GM19328 (cell line): ENCODE measurements around the gene BEST3.

Source experiments
- ATAC-seq: cut with Tn5 transposase; IDR thresholded peaks from one replicate; pipeline ENCODE4 v1.9.1; 2021; ENCODE audit warnings: mild to moderate bottlenecking, moderate library complexity; ENCODE audit not compliant: unreplicated experiment

Gene BEST3

GRCh38 chr12:69698769-69699540 lies at the start of gene BEST3:
TSS of gene BEST3 (minus strand) at chr12:69699303. CDS start at chr12:69697798, 1,505 bp downstream.
- ATAC-seq: no peak

- no peak for ATAC-seq
Observed at GRCh38 chr12:69744109-69744508, 45.0 kb upstream of the BEST3 start.

GRCh38 chr12:69739287-69740191 lies 40.4 kb upstream of the BEST3 start:
- peak; percentile 34 for ATAC-seq

- ATAC-seq: peak; percentile 78
Observed at GRCh38 chr12:69738351-69739286, 39.5 kb upstream of the BEST3 start, which contains the start of gene RAB3IP. TSS of gene RAB3IP (plus strand) at chr12:69738860. CDS start at chr12:69755409, 16,549 bp downstream.

GRCh38 chr12:69733638-69734037 lies 34.5 kb upstream of the BEST3 start:
- no peak for ATAC-seq

- ATAC-seq: no peak
Observed at GRCh38 chr12:69732088-69732487, 33.0 kb upstream of the BEST3 start.

GRCh38 chr12:69726922-69727321 lies 27.8 kb upstream of the BEST3 start:
- no peak for ATAC-seq

- no peak for ATAC-seq
Observed at GRCh38 chr12:69720750-69721149, 21.6 kb upstream of the BEST3 start.

GRCh38 chr12:69719336-69720316 lies 20.5 kb upstream of the BEST3 start:
- no peak for ATAC-seq

- no peak for ATAC-seq
Observed at GRCh38 chr12:69714542-69714941, 15.4 kb upstream of the BEST3 start.

GRCh38 chr12:69712826-69713225 lies 13.7 kb upstream of the BEST3 start:
- ATAC-seq: no peak

GRCh38 chr12:69708649-69709048 lies 9.5 kb upstream of the BEST3 start:
- ATAC-seq: no peak

- ATAC-seq: no peak
Observed at GRCh38 chr12:69704357-69704756, 5.3 kb upstream of the BEST3 start.

GRCh38 chr12:69703146-69703642 lies 4.1 kb upstream of the BEST3 start:
- ATAC-seq: no peak

- no peak for ATAC-seq
Observed at GRCh38 chr12:69701826-69702225, 2.7 kb upstream of the BEST3 start.

- ATAC-seq: no peak
Observed at GRCh38 chr12:69698054-69698453, 1.0 kb downstream of the BEST3 start.

GRCh38 chr12:69694123-69694522 lies 5.0 kb downstream of the BEST3 start:
- ATAC-seq: no peak

- ATAC-seq: no peak
Observed at GRCh38 chr12:69689638-69690037, 9.5 kb downstream of the BEST3 start.
